Endodermal cell (in vitro differentiated cells): ENCODE results near the gene NMU. TPM values are rescaled to one million over a fixed set of nuclear protein-coding genes. Genes with fewer than 3 reads are reported as not detected.
A peak's percentile ranks its signal among the peaks of the same experiment; 100 is the strongest.
"Not testable (repeated sequence)": the region's sequence is repeated elsewhere in the genome, so short reads cannot be mapped to it uniquely, and the experiment has no call there.

ENCODE experiments used
- DNase-seq: peaks from one replicate; pipeline ENCODE4 v3.0.0-alpha.2; 2017
- H3K27ac ChIP-seq: 2 replicates; pipeline ENCODE4 v1.5.1; 2013; ENCODE audit warnings: mild to moderate bottlenecking, low read depth, low read length, moderate library complexity
- H3K27me3 ChIP-seq: 2 replicates; pipeline ENCODE4 v1.6.1; 2013; ENCODE audit warnings: mild to moderate bottlenecking, low read length, moderate library complexity; ENCODE audit not compliant: insufficient read depth, control insufficient read depth, poor library complexity, severe bottlenecking
- H3K36me3 ChIP-seq: 2 replicates; pipeline ENCODE4 v1.7.0; 2013; ENCODE audit warnings: mild to moderate bottlenecking, low read length, moderate library complexity; ENCODE audit not compliant: control insufficient read depth, insufficient read depth
- H3K4me1 ChIP-seq: one replicate; pipeline ENCODE4 v1.7.0; 2013; ENCODE audit warnings: low read length; ENCODE audit not compliant: control insufficient read depth, insufficient read depth
- H3K4me3 ChIP-seq: 2 replicates; pipeline ENCODE4 v1.5.1; 2013; ENCODE audit warnings: mild to moderate bottlenecking, low read length, moderate library complexity
- H3K9ac ChIP-seq: 2 replicates; pipeline ENCODE4 v1.6.1; 2013; ENCODE audit warnings: mild to moderate bottlenecking, low read length, moderate library complexity; ENCODE audit not compliant: poor library complexity, severe bottlenecking; ENCODE audit errors: extremely low read depth
- H3K9me3 ChIP-seq: 2 replicates; pipeline ENCODE4 v1.6.1; 2013; ENCODE audit warnings: mild to moderate bottlenecking, low read length, moderate library complexity; ENCODE audit not compliant: control insufficient read depth
- H3K27ac Mint-ChIP-seq: 2 replicates; pipeline ENCODE4 v1.8.0; 2020; ENCODE audit warnings: mixed read lengths
- H3K27me3 Mint-ChIP-seq: 2 replicates; pipeline ENCODE4 v1.8.0; 2021; ENCODE audit warnings: mild to moderate bottlenecking, mixed read lengths; ENCODE audit not compliant: insufficient read depth
- H3K36me3 Mint-ChIP-seq: 2 replicates; pipeline ENCODE4 v1.8.0; 2020; ENCODE audit warnings: low read depth, mixed read lengths
- H3K4me1 Mint-ChIP-seq: 2 replicates; pipeline ENCODE4 v1.8.0; 2020; ENCODE audit warnings: mixed read lengths
- H3K4me3 Mint-ChIP-seq: 2 replicates; pipeline ENCODE4 v1.8.0; 2020; ENCODE audit warnings: mild to moderate bottlenecking, moderate library complexity, mixed read lengths
- H3K9me3 Mint-ChIP-seq: 2 replicates; pipeline ENCODE4 v1.8.0; 2020; ENCODE audit warnings: mild to moderate bottlenecking, mixed read lengths
- WGBS, 2 experiments: methylation state at CpG; one replicate each; pipeline versions ENCODE4 v1.1.5 to v1.1.7; 2013; ENCODE audit warnings: missing lambda C conversion rate in 2 of 2, mixed read lengths in 1 of 2; ENCODE audit not compliant: insufficient coverage in 1 of 2, insufficient read length in 1 of 2; 5-methylcytosine and 5-hydroxymethylcytosine counted together
- total RNA-seq, 2 donors: library from RNA; stranded (reverse); fragmentation: NEBNext Ultra II Directional in 1 of 2; extraction: Animal tissue kit (Norgen Biotek cat#: 25700) in 1 of 2; gene quantifications; 2 replicates in 1 of 2; 3 replicates in 1 of 2; pipeline ENCODE4 v1.2.1, GENCODE V29; 2021
- TF ChIP-seq, protein P1 (sequence below): fragments of 200-600 bp; sonication (generic); conservative IDR thresholded peaks from 2 replicates; pipeline ENCODE4 v1.5.0; 2021; ENCODE audit warnings: antibody characterized with exemption, mild to moderate bottlenecking

Gene NMU
- total RNA-seq, 2 donors from 2014 or later, result 9.6 to 17.2 TPM

DNA sequence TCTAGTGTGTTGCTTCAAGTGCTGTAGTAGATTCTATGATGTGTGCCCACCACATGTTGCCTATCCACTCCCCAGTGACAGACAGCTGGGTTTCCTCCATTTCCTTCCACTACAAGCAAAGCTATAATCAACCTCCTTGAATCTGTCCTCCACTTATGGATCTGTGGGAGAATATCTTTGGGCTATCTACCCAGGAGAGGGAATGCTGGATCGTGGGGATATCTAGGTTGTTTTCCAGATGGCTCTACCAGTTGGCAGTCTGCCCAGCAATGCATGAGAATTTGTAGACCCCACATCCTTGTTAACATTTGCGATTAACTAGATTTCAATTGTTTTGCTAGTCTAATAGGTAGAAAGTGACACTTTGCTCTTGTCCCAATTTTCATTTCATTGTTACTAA lies 10.3 kb downstream of the NMU start:
- H3K27ac ChIP-seq, result no peak overlapping the region
- H3K36me3 Mint-ChIP-seq, result peaks cover 14% of the 10 kb centered on the region
- H3K27ac Mint-ChIP-seq, result no peak overlapping the region

DNA sequence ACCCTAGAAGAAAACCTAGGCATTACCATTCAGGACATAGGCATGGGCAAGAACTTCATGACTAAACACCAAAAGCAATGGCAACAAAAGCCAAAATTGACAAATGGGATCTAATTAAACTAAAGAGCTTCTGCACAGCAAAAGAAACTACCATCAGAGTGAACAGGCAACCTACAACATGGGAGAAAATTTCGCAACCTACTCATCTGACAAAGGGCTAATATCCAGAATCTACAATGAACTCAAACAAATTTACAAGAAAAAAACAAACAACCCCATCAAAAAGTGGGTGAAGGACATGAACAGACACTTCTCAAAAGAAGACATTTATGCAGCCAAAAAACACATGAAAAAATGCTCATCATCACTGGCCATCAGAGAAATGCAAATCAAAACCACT lies 12.0 kb downstream of the NMU start:
- H3K4me3 Mint-ChIP-seq, DNase-seq: not testable (repeated sequence)

More for the DNA sequence above, 10.3 kb downstream of the NMU start:
- Histone ChIP-seq H3K4me3 (no peak overlapping the region), H3K4me1 (no peaks in the 10 kb centered on the region), H3K9me3 (peaks cover 4% of the 10 kb centered on the region), H3K27me3 (no peaks in the 10 kb centered on the region), H3K9ac (no peak overlapping the region), H3K36me3 (peaks cover 6% of the 10 kb centered on the region)
- DNase-seq, result no peak
- peaks cover 10% of the 10 kb centered on the region for H3K9me3 Mint-ChIP-seq
- TF ChIP-seq, protein P1, sequence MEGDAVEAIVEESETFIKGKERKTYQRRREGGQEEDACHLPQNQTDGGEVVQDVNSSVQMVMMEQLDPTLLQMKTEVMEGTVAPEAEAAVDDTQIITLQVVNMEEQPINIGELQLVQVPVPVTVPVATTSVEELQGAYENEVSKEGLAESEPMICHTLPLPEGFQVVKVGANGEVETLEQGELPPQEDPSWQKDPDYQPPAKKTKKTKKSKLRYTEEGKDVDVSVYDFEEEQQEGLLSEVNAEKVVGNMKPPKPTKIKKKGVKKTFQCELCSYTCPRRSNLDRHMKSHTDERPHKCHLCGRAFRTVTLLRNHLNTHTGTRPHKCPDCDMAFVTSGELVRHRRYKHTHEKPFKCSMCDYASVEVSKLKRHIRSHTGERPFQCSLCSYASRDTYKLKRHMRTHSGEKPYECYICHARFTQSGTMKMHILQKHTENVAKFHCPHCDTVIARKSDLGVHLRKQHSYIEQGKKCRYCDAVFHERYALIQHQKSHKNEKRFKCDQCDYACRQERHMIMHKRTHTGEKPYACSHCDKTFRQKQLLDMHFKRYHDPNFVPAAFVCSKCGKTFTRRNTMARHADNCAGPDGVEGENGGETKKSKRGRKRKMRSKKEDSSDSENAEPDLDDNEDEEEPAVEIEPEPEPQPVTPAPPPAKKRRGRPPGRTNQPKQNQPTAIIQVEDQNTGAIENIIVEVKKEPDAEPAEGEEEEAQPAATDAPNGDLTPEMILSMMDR, result no peak
- H3K27me3 Mint-ChIP-seq, result no peaks in the 10 kb centered on the region
- H3K4me1 Mint-ChIP-seq, result no peaks in the 10 kb centered on the region
- WGBS, 2 experiments, result 99 to 100% methylated on average over 1 to 2 of the region's 2 CpGs
- no peak overlapping the region for H3K4me3 Mint-ChIP-seq

DNA sequence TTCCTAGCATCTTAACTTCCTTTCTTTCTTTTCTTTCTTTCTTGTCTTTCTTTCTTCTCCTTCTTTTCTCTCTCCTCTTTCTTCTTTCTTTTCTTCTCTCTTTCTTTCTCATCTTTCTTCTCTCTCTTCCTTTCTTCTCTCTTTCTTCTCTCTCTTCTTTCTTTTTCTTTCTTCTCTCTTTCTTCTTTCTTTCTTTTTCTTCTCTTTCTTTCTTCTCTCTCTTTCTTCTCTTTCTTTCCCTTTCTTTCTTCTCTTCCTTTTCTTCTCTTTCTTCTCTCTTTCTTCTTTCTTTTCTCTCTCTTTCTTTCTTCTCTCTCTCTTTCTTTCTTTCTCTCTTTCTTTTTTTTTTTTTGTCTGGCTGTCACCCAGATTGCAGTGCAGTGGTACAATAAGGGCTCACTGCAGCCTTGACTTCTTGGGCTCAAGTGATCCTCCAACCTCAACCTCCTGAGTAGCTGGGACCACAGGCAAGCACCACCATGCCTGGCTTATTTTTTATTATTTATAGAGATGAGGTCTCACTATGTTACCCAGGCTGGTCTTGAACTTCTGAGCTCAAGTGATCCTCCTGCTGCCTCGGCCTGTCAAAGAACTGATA lies 17.5 kb downstream of the NMU start:
- H3K4me3 ChIP-seq, result no peak overlapping the region
- Mint-ChIP-seq H3K27ac (no peak overlapping the region), H3K4me1 (no peaks in the 10 kb centered on the region), H3K9me3 (peaks cover 9% of the 10 kb centered on the region), H3K27me3 (peaks cover 2% of the 10 kb centered on the region), H3K4me3 (peak overlapping the region; percentile 48), H3K36me3 (no peaks in the 10 kb centered on the region)
- no peak for DNase-seq
- no peak overlapping the region for H3K9ac ChIP-seq
- no peaks in the 10 kb centered on the region for H3K27me3 ChIP-seq
- H3K9me3 ChIP-seq, result no peaks in the 10 kb centered on the region
- WGBS, 2 experiments, result 60 to 74% methylated on average over 1 of the region's 1 CpG
- no peaks in the 10 kb centered on the region for H3K36me3 ChIP-seq
- TF ChIP-seq, protein P1, result no peak
- H3K27ac ChIP-seq, result no peak overlapping the region
- no peaks in the 10 kb centered on the region for H3K4me1 ChIP-seq

More for the DNA sequence above, 12.0 kb downstream of the NMU start:
- H3K27ac Mint-ChIP-seq, H3K9me3 ChIP-seq, H3K4me1 ChIP-seq, H3K27me3 Mint-ChIP-seq, H3K9ac ChIP-seq, H3K4me1 Mint-ChIP-seq, H3K27me3 ChIP-seq, H3K27ac ChIP-seq, H3K4me3 ChIP-seq, H3K36me3 ChIP-seq, H3K9me3 Mint-ChIP-seq: not testable (repeated sequence)
- WGBS, 2 experiments, result 100% methylated on average over 1 of the region's 1 CpG; no CpG with 5 or more reads in 1 of the 2 experiments
- peaks cover 14% of the 10 kb centered on the region for H3K36me3 Mint-ChIP-seq
